GM12891 (cell line): ENCODE data around the gene NDUFB4.

Experiments used
- POLR2A ChIP-seq: IDR thresholded peaks from 2 replicates; pipeline ENCODE4 v1.6.1; 2011; ENCODE audit warnings: low read depth, low read length, control low read depth
- SPI1 ChIP-seq: IDR thresholded peaks from 2 replicates; pipeline ENCODE4 v1.6.1; 2011; ENCODE audit warnings: low read depth, low read length, control low read depth

DNA sequence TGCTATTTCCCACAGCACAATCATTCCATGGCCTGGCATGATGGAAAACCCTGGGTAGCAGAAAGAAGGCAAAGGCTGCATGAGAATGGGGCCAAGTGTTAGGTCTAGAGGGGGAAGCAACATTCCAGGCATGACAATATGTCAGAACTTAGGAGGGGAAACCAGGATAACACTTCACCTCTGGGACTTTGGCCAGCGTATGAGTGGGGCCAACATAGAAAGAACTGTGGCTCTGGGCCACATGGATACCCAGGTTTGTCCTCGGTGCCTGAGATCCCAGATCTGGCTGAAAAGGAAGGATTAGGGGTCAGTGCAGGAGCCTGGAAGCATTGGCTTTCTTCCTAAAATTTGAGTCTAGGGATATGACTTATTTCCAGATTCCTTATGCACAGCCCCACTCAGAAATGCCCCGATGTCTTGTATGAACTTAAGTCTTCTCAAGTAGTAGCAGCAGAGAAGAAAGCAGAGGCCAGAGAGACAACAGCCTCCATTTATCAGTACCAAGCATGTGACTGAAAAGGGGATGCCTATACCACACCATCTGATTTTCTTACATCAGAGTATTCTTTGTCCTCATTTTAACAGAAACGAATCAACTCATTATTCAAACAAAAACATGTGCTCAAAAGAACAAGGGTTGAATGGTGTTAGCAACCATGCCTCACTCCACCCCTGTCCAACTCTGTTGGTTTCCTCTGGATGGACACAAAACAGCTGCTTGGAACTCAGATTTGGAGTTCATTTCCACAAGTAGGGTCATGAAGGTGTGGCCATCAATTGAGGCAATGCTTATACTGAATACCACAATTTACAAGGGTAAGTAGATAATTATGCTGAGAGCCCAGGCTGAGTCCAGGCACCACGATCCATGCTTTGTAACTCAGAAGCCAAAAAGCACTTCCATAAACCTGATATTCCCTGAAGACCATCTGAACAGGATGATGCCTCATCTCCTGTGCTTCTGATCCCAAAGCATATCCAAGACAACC lies 43.7 kb upstream of the NDUFB4 start:
- TF ChIP-seq POLR2A = no peak
- no peak for TF ChIP-seq SPI1
